K562 (cell line): ENCODE results near the gene TMEM132D. TPM values are rescaled to one million over a fixed set of nuclear protein-coding genes. Genes with fewer than 3 reads are reported as not detected.

Experiments
- ATAC-seq: fragments of 200-7000 bp; cut with Tn5 transposase; 3 replicates; pipeline ENCODE4 v1.9.1; 2020; ENCODE audit warnings: moderate library complexity
- BruUV-seq: library from RNA; stranded (reverse); fragments of 400-500 nt; replicated peaks from 2 replicates; lab custom pipeline; 2021; lab: Mats Ljungman, UMichigan
- CTCF ChIA-PET: fragments of 300-600 bp; formaldehyde crosslinking; extraction: SDS; loops from one replicate; lab custom pipeline; 2021; ENCODE audit warnings: low intra/inter-chr PET ratio; lab: Yijun Ruan, JAX
- POLR2A ChIA-PET: fragments of 300-600, 350-650 bp; sonication (Branson Sonifier 250); formaldehyde crosslinking; extraction: SDS; loops from one replicate; lab custom pipeline; 2021; ENCODE audit warnings: antibody characterized with exemption, inconsistent platforms; lab: Yijun Ruan, JAX
- DNase-seq, 4 experiments: peaks; one replicate each; pipeline versions ENCODE4 v3.0.0 to v3.0.0-alpha.2; 2011 to 2018; ENCODE audit warnings: low spot score in 3 of 4, mixed read lengths in 3 of 4; ENCODE audit errors: extremely low read depth in 1 of 4
- FAIRE-seq: peaks from 2 replicates; lab custom pipeline; 2011; peaks lifted over from hg19 to GRCh38; lab: Jason Lieb, UNC
- H2AFZ ChIP-seq: 2 replicates; pipeline ENCODE4 v1.6.0; 2011; ENCODE audit warnings: low read depth, low read length, control low read depth, inconsistent platforms
- H3K27ac ChIP-seq: fragments of 200-600 bp; 3 replicates; pipeline ENCODE4 v1.8.0; 2011; ENCODE audit warnings: low read depth, mild to moderate bottlenecking, control low read depth, inconsistent platforms, low read length, moderate library complexity, mixed read lengths; ENCODE audit errors: extremely low read depth
- H3K27me3 ChIP-seq, 2 experiments: fragments of 300-600 bp in 1 of 2; 2 replicates in 1 of 2; 3 replicates in 1 of 2; pipeline versions ENCODE4 v1.6.0 to v1.8.0; 2011; ENCODE audit warnings: inconsistent platforms in 2 of 2, low read length in 2 of 2, mild to moderate bottlenecking in 1 of 2, mixed read lengths in 1 of 2, moderate library complexity in 1 of 2; ENCODE audit not compliant: control insufficient read depth in 2 of 2, insufficient read depth in 2 of 2
- H3K36me3 ChIP-seq: fragments of 300-600 bp; 3 replicates; pipeline ENCODE4 v1.8.0; 2011; ENCODE audit warnings: mild to moderate bottlenecking, low read length, inconsistent platforms; ENCODE audit not compliant: control insufficient read depth, insufficient read depth
- H3K4me1 ChIP-seq, 2 experiments: fragments of 200-600 bp in 1 of 2; replicated peaks in 1 of 2; 2 replicates in 1 of 2; 3 replicates in 1 of 2; pipeline versions ENCODE4 v1.5.1 to v1.8.0; 2011; ENCODE audit warnings: inconsistent platforms in 2 of 2, low read length in 2 of 2, mild to moderate bottlenecking in 1 of 2, mixed read lengths in 1 of 2, moderate library complexity in 1 of 2; ENCODE audit not compliant: control insufficient read depth in 2 of 2, insufficient read depth in 2 of 2
- H3K4me2 ChIP-seq: 2 replicates; pipeline ENCODE4 v1.6.1; 2011; ENCODE audit warnings: low read length, control low read depth, inconsistent platforms, mixed read lengths; ENCODE audit not compliant: insufficient read depth
- H3K4me3 ChIP-seq: fragments of 200-600 bp; sonication (generic), shearing (Covaris generic); 2 replicates; pipeline ENCODE4 v1.5.1; 2016; ENCODE audit warnings: control low read depth, inconsistent platforms
- H3K79me2 ChIP-seq: fragments of 200-600 bp; 3 replicates; pipeline ENCODE4 v1.8.0; 2011; ENCODE audit warnings: low read length, inconsistent platforms; ENCODE audit not compliant: control insufficient read depth, insufficient read depth
- H3K9ac ChIP-seq, 2 experiments: 2 replicates each; pipeline versions ENCODE4 v1.6.0 to v1.6.1; 2011; ENCODE audit warnings: low read depth in 2 of 2, low read length in 2 of 2, control low read depth in 1 of 2, inconsistent platforms in 1 of 2, mild to moderate bottlenecking in 1 of 2, mixed read lengths in 1 of 2; ENCODE audit not compliant: insufficient read depth in 1 of 2
- H3K9me1 ChIP-seq: one replicate; pipeline ENCODE4 v1.6.0; 2011; ENCODE audit warnings: inconsistent platforms, mild to moderate bottlenecking, low read length, moderate library complexity; ENCODE audit not compliant: control insufficient read depth, insufficient read depth
- H3K9me3 ChIP-seq: replicated peaks from 2 replicates; pipeline ENCODE4 v1.5.1; 2011; ENCODE audit warnings: low read depth, low read length, inconsistent platforms; ENCODE audit not compliant: control insufficient read depth, insufficient read depth
- H4K20me1 ChIP-seq: replicated peaks from 2 replicates; pipeline ENCODE4 v1.6.1; 2011; ENCODE audit warnings: low read length, inconsistent platforms, mixed read lengths; ENCODE audit not compliant: control insufficient read depth, insufficient read depth
- CAMTA2 ChIP-seq: fragments of 250-450 bp; sonication (Bioruptor Pico); conservative IDR thresholded peaks from 2 replicates; pipeline ENCODE4 v1.5.1; 2022
- ETV6 ChIP-seq, 3 experiments: fragments of 150-350 bp in 1 of 3; sonication (generic) in 1 of 3; formaldehyde crosslinking in 1 of 3; IDR thresholded peaks; 2 replicates each; pipeline versions ENCODE4 v1.6.1 to v1.8.0; 2014 to 2022; ENCODE audit warnings: borderline replicate concordance in 2 of 3, low read depth in 2 of 3, antibody characterized with exemption in 1 of 3, low read length in 1 of 3, mild to moderate bottlenecking in 1 of 3, missing genetic modification reagents in 1 of 3
- HMG20A ChIP-seq: fragments of 450-650 bp; formaldehyde crosslinking; conservative IDR thresholded peaks from 2 replicates; pipeline ENCODE4 v1.4.0; 2020; ENCODE audit warnings: mild to moderate bottlenecking, mixed read lengths
- MAFK ChIP-seq: IDR thresholded peaks from 2 replicates; pipeline ENCODE4 v1.6.1; 2011; ENCODE audit warnings: low read length, improper control_type of control experiment
- MCM2 ChIP-seq: fragments of 450-650 bp; IDR thresholded peaks from 2 replicates; pipeline ENCODE4 v1.6.1; 2017; ENCODE audit warnings: low read depth, mild to moderate bottlenecking
- NR1H2 ChIP-seq: sonication (generic); formaldehyde crosslinking; IDR thresholded peaks from 2 replicates; pipeline ENCODE4 v1.4.0; 2020; ENCODE audit warnings: mild to moderate bottlenecking, missing genetic modification reagents
- RBM17 ChIP-seq: fragments of 200-400 bp; formaldehyde crosslinking; IDR thresholded peaks from 2 replicates; pipeline ENCODE4 v1.6.1; 2017; ENCODE audit warnings: low read depth, mild to moderate bottlenecking, low read length, borderline replicate concordance
- RHOXF2B ChIP-seq: fragments of 250-450 bp; sonication (Bioruptor Pico); conservative IDR thresholded peaks from 2 replicates; pipeline ENCODE4 v1.5.1; 2021
- RNF2 ChIP-seq: sonication (generic); IDR thresholded peaks from 2 replicates; pipeline ENCODE4 v1.6.1; 2016
- ZNF239 ChIP-seq: fragments of 250-450 bp; sonication (Bioruptor Pico); IDR thresholded peaks from 2 replicates; pipeline ENCODE4 v1.4.0; 2020; ENCODE audit warnings: mild to moderate bottlenecking
- ZNF586 ChIP-seq: fragments of 450-650 bp; formaldehyde crosslinking; conservative IDR thresholded peaks from 2 replicates; pipeline ENCODE4 v1.4.0; 2020; ENCODE audit warnings: mild to moderate bottlenecking, moderate library complexity
- ZNF75A ChIP-seq: fragments of 450-650 bp; formaldehyde crosslinking; IDR thresholded peaks from 2 replicates; pipeline ENCODE4 v1.4.0; 2020; ENCODE audit warnings: mild to moderate bottlenecking
- ZNF830 ChIP-seq: fragments of 250-450 bp; sonication (Bioruptor Pico); IDR thresholded peaks from 2 replicates; pipeline ENCODE4 v1.5.0; 2021; ENCODE audit warnings: mild to moderate bottlenecking
- WGBS: fragments of 100-300 bp; shearing (Covaris generic); methylation state at CpG from one replicate; pipeline ENCODE4 v1.1.6; 2016; ENCODE audit warnings: low coverage, mixed read lengths; ENCODE audit not compliant: insufficient coverage; ENCODE audit errors: missing lambda C conversion rate; 5-methylcytosine and 5-hydroxymethylcytosine counted together
- in situ Hi-C: fragments of 300-500 bp; cut with MboI; formaldehyde crosslinking; loops from 4 replicates; pipeline ENCODE4 v1.15.0; 2018; ENCODE audit warnings: inconsistent platforms, mixed read lengths
- intact Hi-C: fragments of 100-400 bp; cut with micrococcal nuclease; formaldehyde crosslinking; loops from 2 replicates; pipeline ENCODE4 v1.14.2; 2022
- polyA plus RNA-seq, 8 experiments: library from polyadenylated mRNA; depleted of rRNA in 4 of 8; stranded (reverse) in 5 of 8; unstranded in 3 of 8; fragments of >200 nt; fragmentation: Nextera tagmentation in 2 of 8; fragmentation: Illumina TruSeq in 1 of 8; extraction: Ambion mirVana in 2 of 8; extraction: Trizol in 1 of 8; gene quantifications; 2 replicates each; pipeline versions ENCODE4 v1.2.1 to v1.2.3, GENCODE V29; 2011 to 2014; ENCODE audit warnings: inconsistent platforms in 1 of 8, missing spikeins in 1 of 8
- total RNA-seq, 7 experiments: library from RNA; depleted of rRNA in 6 of 7; stranded (reverse); fragments of >200 nt in 6 of 7; fragmentation: Illumina TruSeq in 2 of 7; extraction: Trizol in 2 of 7; gene quantifications; 2 replicates each; pipeline versions ENCODE4 v1.2.1 to v1.2.3, GENCODE V29; 2011 to 2021; ENCODE audit warnings: low replicate concordance in 1 of 7
- TF ChIP-seq, protein P1 (sequence below): fragments of 450-650 bp; IDR thresholded peaks from 2 replicates; pipeline ENCODE4 v1.6.1; 2017; ENCODE audit warnings: antibody characterized with exemption
- TF ChIP-seq, protein P2 (sequence below), 2 experiments: fragments of 450-650 bp; formaldehyde crosslinking in 1 of 2; IDR thresholded peaks; 2 replicates each; pipeline versions ENCODE4 v1.4.0 to v1.6.1; 2014 to 2020; ENCODE audit warnings: mild to moderate bottlenecking in 2 of 2, borderline replicate concordance in 1 of 2, low read depth in 1 of 2

TMEM132D gene
- total and polyA plus RNA-seq, 9 of the 15 experiments (the other 6 are each of a cell fraction or from before 2014, with no cell fraction given), result not detected

DNA sequence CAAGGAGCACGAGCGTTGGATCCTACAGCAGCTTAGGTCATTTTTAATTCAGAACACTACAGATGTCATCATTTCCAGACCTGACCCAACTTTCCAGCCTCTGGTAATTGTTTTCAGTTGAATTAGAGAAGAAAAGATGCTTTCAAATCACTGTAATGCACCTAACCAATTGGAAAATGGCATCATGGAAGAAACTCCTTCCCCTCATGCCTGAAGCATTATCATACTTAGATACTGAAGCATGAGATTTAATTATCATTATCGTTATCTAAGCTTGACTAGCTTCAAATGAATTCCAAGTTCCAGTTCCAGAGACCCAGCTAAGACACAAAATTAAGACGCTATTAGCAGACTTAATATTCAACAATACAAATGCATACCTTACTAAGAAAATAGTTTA is 299.3 kb downstream of the TMEM132D start:
- H3K9ac ChIP-seq, result no peak overlapping the region
- WGBS, result 2% methylated on average over 4 of the region's 4 CpGs
- TF ChIP-seq MCM2 (no peak), MAFK (no peak), ETV6 (IDR thresholded peaks at IDR 0.05; ENCODE audit: borderline replicate concordance in 1 of 2, low read depth in 2 of 2, low read length in 1 of 2) (no peak), ETV6 (CRISPR knock-in tag; IDR thresholded peaks at IDR 0.05; ENCODE audit: borderline replicate concordance) (no peak), CAMTA2 (CRISPR knock-in tag) (no peak), RBM17 (no peak), ZNF586 (CRISPR knock-in tag) (no peak), NR1H2 (CRISPR knock-in tag) (no peak), RHOXF2B (CRISPR knock-in tag) (no peak), ZNF75A (no peak), HMG20A (CRISPR knock-in tag) (no peak), RNF2 (no peak), ZNF830 (CRISPR knock-in tag) (no peak), ZNF239 (no peak)
- TF ChIP-seq, protein P1, sequence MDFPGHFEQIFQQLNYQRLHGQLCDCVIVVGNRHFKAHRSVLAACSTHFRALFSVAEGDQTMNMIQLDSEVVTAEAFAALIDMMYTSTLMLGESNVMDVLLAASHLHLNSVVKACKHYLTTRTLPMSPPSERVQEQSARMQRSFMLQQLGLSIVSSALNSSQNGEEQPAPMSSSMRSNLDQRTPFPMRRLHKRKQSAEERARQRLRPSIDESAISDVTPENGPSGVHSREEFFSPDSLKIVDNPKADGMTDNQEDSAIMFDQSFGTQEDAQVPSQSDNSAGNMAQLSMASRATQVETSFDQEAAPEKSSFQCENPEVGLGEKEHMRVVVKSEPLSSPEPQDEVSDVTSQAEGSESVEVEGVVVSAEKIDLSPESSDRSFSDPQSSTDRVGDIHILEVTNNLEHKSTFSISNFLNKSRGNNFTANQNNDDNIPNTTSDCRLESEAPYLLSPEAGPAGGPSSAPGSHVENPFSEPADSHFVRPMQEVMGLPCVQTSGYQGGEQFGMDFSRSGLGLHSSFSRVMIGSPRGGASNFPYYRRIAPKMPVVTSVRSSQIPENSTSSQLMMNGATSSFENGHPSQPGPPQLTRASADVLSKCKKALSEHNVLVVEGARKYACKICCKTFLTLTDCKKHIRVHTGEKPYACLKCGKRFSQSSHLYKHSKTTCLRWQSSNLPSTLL, result no peak
- TF ChIP-seq, protein P2, sequence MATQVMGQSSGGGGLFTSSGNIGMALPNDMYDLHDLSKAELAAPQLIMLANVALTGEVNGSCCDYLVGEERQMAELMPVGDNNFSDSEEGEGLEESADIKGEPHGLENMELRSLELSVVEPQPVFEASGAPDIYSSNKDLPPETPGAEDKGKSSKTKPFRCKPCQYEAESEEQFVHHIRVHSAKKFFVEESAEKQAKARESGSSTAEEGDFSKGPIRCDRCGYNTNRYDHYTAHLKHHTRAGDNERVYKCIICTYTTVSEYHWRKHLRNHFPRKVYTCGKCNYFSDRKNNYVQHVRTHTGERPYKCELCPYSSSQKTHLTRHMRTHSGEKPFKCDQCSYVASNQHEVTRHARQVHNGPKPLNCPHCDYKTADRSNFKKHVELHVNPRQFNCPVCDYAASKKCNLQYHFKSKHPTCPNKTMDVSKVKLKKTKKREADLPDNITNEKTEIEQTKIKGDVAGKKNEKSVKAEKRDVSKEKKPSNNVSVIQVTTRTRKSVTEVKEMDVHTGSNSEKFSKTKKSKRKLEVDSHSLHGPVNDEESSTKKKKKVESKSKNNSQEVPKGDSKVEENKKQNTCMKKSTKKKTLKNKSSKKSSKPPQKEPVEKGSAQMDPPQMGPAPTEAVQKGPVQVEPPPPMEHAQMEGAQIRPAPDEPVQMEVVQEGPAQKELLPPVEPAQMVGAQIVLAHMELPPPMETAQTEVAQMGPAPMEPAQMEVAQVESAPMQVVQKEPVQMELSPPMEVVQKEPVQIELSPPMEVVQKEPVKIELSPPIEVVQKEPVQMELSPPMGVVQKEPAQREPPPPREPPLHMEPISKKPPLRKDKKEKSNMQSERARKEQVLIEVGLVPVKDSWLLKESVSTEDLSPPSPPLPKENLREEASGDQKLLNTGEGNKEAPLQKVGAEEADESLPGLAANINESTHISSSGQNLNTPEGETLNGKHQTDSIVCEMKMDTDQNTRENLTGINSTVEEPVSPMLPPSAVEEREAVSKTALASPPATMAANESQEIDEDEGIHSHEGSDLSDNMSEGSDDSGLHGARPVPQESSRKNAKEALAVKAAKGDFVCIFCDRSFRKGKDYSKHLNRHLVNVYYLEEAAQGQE (IDR thresholded peaks at IDR 0.05; ENCODE audit: borderline replicate concordance), result no peak
- TF ChIP-seq, protein P2 (CRISPR knock-in tag; IDR thresholded peaks at IDR 0.05; ENCODE audit: low read depth), result no peak

More for the DNA sequence above, 299.3 kb downstream of the TMEM132D start:
- Histone ChIP-seq H3K4me3 (no peak overlapping the region), H2AFZ (no peak overlapping the region), H3K27ac (no peak overlapping the region), H3K4me1 (no peaks in the 10 kb centered on the region), H3K9me1 (no peaks in the 10 kb centered on the region), H3K36me3 (no peaks in the 10 kb centered on the region), H3K9me3 (no peaks in the 10 kb centered on the region), H3K27me3 (no peaks in the 10 kb centered on the region), H4K20me1 (no peaks in the 10 kb centered on the region), H3K4me2 (no peak overlapping the region), H3K79me2 (no peaks in the 10 kb centered on the region)
- POLR2A ChIA-PET, result no interaction called here
- no peak for ATAC-seq
- in situ Hi-C loops (no loop called here), intact Hi-C loops (no loop called here)
- FAIRE-seq, result no peak
- CTCF ChIA-PET, result no interaction called here
- no peak for DNase-seq
- no TSS peak for BruUV-seq
